Islet of Langerhans (tissue), 1 donor: ENCODE data around the gene CDH13.

Experiments used
- FAIRE-seq: peaks from one replicate; lab custom pipeline; 2011; peaks lifted over from hg19 to GRCh38; lab: Jason Lieb, UNC

Gene CDH13

GRCh38 chr16:83125999-83126568 is 499.3 kb downstream of the CDH13 start:
- no peak for FAIRE-seq

DNA sequence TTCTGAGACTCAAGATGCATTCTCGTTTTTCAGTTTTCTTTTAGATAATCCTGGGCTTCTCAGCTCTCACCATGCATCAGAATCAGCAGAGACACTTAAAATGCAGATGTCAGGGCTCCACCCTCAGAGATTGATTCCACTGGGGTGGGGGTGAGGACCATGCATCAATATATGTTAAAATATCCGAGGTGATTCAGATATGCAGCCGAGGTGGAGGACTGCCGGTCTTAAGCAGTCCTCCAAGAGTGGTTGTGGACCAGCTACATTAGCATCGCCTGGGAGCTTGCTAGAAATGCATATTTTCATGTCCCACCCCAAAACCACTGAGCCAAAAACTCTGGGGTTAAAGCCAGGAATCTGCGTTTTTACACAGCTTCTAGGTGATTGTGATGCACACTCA is 501.3 kb downstream of the CDH13 start:
- FAIRE-seq, result no peak

- no peak for FAIRE-seq
Measured at GRCh38 chr16:83130039-83130438, 503.3 kb downstream of the CDH13 start.

DNA sequence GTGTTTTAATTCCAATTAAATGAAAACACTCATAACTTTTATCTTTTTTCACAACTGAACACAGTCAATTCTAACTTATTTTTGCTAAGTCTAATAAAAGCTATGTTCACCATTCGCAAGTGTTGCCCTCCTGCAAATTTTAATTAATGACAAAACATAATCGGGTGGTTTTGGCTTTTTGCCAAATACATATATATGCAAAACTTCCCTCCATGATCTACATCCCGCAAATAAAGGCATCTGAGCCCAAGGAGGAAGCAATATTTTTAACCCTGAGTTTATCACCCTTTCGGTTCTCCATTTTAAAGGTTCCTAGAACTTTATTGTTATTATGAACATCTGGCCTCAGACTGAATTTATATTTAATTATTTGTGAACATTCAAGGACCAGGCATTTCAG is 507.9 kb downstream of the CDH13 start:
- FAIRE-seq, result no peak

- no peak for FAIRE-seq
Measured at GRCh38 chr16:83136419-83136818, 509.6 kb downstream of the CDH13 start.

DNA sequence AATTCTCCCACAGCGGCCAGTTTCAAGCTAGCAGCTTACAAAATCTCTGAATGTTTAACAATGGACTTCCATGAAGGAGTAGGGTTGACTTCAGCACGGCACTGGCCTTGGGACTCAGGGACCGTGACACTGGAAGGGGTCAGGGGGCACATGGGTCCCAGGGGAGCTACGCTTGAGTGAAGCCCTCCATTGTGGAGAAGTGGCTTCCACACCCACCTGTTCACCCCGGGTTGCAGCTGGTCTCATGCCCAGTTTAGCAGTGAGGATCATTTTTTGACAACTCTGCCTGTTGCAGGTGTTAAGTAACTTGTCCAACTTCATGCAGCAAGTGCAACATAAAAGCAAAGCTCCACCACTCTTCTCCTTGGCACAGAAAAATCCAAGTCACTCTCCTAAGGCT is 510.2 kb downstream of the CDH13 start:
- no peak for FAIRE-seq

- FAIRE-seq, result no peak
Measured at GRCh38 chr16:83137326-83137781, 510.6 kb downstream of the CDH13 start.

- no peak for FAIRE-seq
Measured at GRCh38 chr16:83137894-83138293, 511.1 kb downstream of the CDH13 start.

DNA sequence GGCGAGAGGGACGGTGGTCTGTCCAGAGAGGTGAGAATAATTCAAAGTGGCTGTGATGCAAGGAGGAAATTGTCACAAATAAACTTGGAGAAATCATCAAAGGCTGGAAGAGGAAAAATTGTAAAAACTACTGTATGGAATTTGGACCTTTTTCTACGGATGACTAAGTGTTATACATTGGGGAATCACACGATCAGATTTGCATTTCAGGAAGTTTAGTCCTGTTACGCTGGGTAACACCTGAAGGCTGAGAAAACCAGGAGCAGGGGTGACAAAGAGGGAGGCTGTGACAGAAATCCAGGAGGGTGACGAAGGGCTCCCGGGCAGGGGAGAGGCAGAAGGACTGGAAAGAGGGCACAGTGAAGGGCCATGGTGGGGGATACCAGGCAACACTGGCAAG is 511.7 kb downstream of the CDH13 start:
- no peak for FAIRE-seq

- no peak for FAIRE-seq
Measured at GRCh38 chr16:83138976-83139690, 512.4 kb downstream of the CDH13 start.

GRCh38 chr16:83143788-83144187 is 517.0 kb downstream of the CDH13 start:
- FAIRE-seq, result no peak

- FAIRE-seq, result no peak
Measured at GRCh38 chr16:83145297-83145696, 518.5 kb downstream of the CDH13 start.

GRCh38 chr16:83147244-83147643 is 520.5 kb downstream of the CDH13 start:
- FAIRE-seq, result no peak

DNA sequence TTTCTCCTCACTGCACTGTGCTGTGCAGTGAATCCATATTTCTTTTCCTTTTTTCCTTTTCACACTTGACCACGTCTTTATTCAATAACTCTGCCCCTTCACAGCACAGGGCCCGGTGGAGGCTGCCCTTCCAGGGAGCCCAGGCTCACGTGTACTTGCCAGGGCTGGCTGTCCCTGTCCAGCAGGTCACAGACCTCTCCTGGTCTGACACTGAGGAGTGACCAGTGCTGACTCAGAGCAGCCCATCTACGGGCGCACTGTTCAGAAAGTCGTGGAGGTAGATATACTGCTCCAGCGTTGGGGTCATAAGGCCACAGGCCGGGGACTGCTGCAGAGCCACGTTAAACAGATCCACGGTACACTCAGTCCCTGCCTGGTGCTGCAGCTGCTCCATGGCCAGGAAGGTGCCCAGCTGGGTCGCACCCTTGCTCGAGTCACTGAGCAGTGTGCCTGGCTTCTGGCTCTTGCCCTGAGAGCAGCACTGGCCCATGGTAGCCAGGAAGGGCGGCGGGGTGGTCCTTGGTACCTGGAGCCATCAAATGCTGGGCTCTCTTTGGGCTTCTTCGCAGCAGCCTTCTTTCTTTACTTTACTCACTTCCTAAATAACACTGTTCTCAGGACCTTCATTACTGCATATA is 531.7 kb downstream of the CDH13 start:
- no peak for FAIRE-seq

- FAIRE-seq, result no peak
Measured at GRCh38 chr16:83159049-83159448, 532.3 kb downstream of the CDH13 start.

DNA sequence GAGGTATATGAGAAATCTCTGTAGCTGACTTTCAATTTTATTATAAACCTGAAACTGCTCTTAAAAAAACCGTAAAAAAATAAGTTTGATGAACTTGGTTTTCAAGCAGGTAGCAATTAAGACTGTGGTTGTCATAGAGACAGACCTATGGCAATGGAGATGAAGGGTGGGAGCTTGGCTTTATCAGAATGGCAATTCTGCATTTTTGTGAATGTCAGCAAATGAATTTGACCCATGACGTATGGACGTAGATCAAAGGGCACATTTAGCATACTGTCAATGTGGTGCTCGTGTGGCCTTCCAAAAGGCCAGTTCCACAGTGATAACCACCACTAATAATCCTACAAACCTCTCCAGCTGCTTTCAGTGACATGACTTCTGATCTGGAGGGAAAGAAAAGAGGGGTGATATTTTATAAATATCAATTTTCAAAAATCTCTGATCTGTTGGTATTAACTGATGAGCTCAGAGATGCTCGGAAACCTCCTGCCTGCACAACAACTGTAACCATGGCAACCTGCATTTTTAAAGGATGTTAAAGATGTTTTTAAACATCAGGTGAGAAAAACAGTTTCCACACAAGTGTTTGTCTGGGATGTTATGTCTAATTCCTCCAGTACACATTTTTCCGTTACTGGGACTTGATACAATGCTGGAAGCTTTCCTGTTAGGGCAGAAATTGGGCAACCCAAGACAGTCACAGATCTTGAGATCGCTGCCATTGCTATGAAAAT is 533.7 kb downstream of the CDH13 start:
- no peak for FAIRE-seq

DNA sequence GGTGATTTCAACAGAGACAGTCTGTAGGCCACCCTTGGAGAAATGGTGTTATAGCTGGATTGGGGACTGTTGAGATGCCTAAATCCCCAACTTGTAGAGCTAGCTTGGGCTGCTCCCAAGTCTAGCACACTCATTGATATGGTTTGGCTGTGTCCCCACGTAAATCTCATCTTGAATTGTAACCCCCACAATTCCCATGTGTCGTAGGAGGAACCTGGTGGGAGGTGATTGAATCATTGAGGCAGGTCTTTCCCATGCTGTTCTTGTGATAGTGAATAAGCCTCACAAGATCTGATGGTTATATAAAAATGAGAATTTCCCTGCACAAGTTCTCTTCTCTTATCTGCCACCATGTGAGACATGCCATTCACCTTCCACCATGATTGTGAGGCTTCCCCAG is 536.0 kb downstream of the CDH13 start:
- no peak for FAIRE-seq

DNA sequence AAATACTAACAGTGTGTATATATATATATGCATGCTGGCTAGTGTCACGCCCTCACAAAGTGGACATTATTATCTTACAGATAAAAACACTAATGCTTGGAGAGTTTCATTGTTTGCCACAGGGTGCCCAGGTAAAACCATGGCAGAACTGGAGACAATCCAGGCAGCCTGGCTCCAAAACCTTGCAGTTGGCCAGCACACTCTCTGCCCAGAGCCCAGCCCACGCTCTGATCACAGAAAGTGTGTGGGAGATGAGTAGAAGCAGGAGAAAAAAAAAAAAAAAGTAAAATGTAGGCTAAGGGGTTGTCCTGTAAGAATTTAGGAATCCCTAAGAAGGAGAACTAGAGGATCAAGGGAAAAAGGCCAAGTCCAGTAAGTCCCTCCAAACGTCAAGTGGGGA is 538.0 kb downstream of the CDH13 start:
- FAIRE-seq, result no peak

DNA sequence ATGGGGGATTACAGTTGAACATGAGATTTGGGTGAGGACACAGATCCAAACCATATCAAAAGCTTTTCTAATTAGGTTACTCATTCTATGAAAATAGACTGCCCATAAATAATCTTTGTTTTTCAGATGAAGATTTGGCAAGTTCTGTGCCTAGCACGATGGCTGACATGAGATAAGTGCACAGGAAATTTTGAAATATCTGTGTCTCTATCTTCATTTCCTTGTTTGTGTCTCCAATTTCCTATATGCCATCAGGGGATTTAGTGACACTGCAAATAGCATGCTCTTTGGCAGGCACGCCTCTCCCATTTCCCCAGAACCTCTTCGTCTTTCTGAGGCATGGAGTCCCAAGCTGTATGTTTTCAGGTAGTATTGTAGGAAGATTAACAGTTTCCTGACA is 544.6 kb downstream of the CDH13 start:
- FAIRE-seq, result no peak

DNA sequence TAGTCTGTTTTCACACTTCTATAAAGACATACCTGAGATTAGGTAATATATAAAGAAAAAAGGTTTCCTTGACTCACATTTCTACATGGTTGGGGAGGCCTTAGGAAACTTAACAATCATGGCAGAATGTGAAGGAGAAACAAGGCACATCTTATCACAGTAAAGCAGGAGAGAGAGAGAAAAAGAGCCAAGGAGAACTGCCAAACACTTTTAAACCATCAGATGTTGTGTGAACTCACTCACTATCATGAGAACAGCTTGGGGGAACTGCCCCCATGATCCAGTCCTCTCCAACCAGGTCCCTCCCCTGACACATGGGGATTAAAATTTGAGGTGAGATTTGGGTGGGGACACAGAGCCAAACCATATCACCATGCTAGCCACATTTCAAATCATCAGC is 547.9 kb downstream of the CDH13 start:
- no peak for FAIRE-seq

GRCh38 chr16:83176802-83177201 is 550.0 kb downstream of the CDH13 start:
- FAIRE-seq, result no peak

- no peak for FAIRE-seq
Measured at GRCh38 chr16:83185902-83186301, 559.1 kb downstream of the CDH13 start.

GRCh38 chr16:83187405-83187804 is 560.6 kb downstream of the CDH13 start:
- FAIRE-seq, result no peak
